GM12878 (cell line): Measurements from ENCODE around the gene C1QBP. TPM values are rescaled to one million over a fixed set of nuclear protein-coding genes. Genes with fewer than 3 reads are reported as not detected.
A peak's percentile ranks its signal among the peaks of the same experiment; 100 is the strongest.

ENCODE experiments used
- BHLHE40 ChIP-seq, 2 experiments: fragments of 450-650 bp in 1 of 2; IDR thresholded peaks; 2 replicates each; pipeline ENCODE4 v1.6.1; 2011 to 2017; ENCODE audit warnings: low read depth in 2 of 2, borderline replicate concordance in 1 of 2, improper control_type of control experiment in 1 of 2, low read length in 1 of 2, mild to moderate bottlenecking in 1 of 2
- CREM ChIP-seq: IDR thresholded peaks from 2 replicates; pipeline ENCODE4 v1.6.1; 2014; ENCODE audit warnings: antibody characterized with exemption, low read depth
- E2F8 ChIP-seq: fragments of 450-650 bp; IDR thresholded peaks from 2 replicates; pipeline ENCODE4 v1.6.1; 2018; ENCODE audit warnings: mild to moderate bottlenecking, low read depth, moderate library complexity; ENCODE audit not compliant: partially characterized antibody
- ESRRA ChIP-seq: IDR thresholded peaks from 2 replicates; pipeline ENCODE4 v1.6.1; 2012; ENCODE audit warnings: mild to moderate bottlenecking, low read length, improper control_type of control experiment
- HSF1 ChIP-seq: fragments of 150-350 bp; IDR thresholded peaks from 2 replicates; pipeline ENCODE4 v1.6.1; 2014; ENCODE audit warnings: mild to moderate bottlenecking, low read depth, low read length
- KAT2A ChIP-seq: conservative IDR thresholded peaks from 2 replicates; pipeline ENCODE4 v1.6.1; 2011; ENCODE audit warnings: low read depth, low read length; ENCODE audit not compliant: control insufficient read depth
- MAX ChIP-seq: IDR thresholded peaks from 2 replicates; pipeline ENCODE4 v1.6.1; 2012; ENCODE audit warnings: low read depth, low read length, improper control_type of control experiment
- MEF2B ChIP-seq: fragments of 450-650 bp; IDR thresholded peaks from 2 replicates; pipeline ENCODE4 v1.6.1; 2018; ENCODE audit warnings: mild to moderate bottlenecking, moderate library complexity; ENCODE audit not compliant: partially characterized antibody, poor library complexity, severe bottlenecking
- MLLT1 ChIP-seq: fragments of 450-650 bp; IDR thresholded peaks from 2 replicates; pipeline ENCODE4 v1.6.1; 2016; ENCODE audit warnings: mild to moderate bottlenecking
- NR2C2 ChIP-seq: IDR thresholded peaks from 2 replicates; pipeline ENCODE4 v1.6.1; 2011; ENCODE audit warnings: borderline replicate concordance, low read depth; ENCODE audit not compliant: control insufficient read depth, insufficient read length
- PML ChIP-seq: IDR thresholded peaks from 2 replicates; pipeline ENCODE4 v1.6.1; 2012; ENCODE audit warnings: low read length, inconsistent platforms
- POLR2A ChIP-seq: IDR thresholded peaks from 2 replicates; pipeline ENCODE4 v1.6.1; 2011; ENCODE audit warnings: low read depth, mild to moderate bottlenecking, low read length
- polyA plus RNA-seq, 11 experiments: library from polyadenylated mRNA; depleted of rRNA in 4 of 11; unstranded in 6 of 11; stranded (reverse) in 5 of 11; fragments of >200 nt; fragmentation: Nextera tagmentation in 4 of 11; fragmentation: Illumina TruSeq in 1 of 11; extraction: Ambion mirVana in 4 of 11; extraction: Trizol in 1 of 11; gene quantifications; 1 replicate in 1 of 11; 2 replicates in 10 of 11; pipeline versions ENCODE4 v1.2.1 to v1.2.3, GENCODE V29; 2011 to 2016; ENCODE audit warnings: inconsistent platforms in 2 of 11, missing spikeins in 2 of 11, low read depth in 1 of 11
- total RNA-seq, 4 experiments: library from RNA; depleted of rRNA in 3 of 4; stranded (reverse); fragments of >200 nt in 3 of 4; fragmentation: Illumina TruSeq in 1 of 4; extraction: Trizol in 1 of 4; gene quantifications; 2 replicates each; pipeline versions ENCODE4 v1.2.1 to v1.2.3, GENCODE V29; 2013 to 2021
- TF ChIP-seq, protein P1 (sequence below): IDR thresholded peaks from 2 replicates; pipeline ENCODE4 v1.6.1; 2012; ENCODE audit warnings: low read depth, low read length, improper control_type of control experiment
- TF ChIP-seq, protein P2 (sequence below): fragments of 450-650 bp; IDR thresholded peaks from 2 replicates; pipeline ENCODE4 v1.6.1; 2018; ENCODE audit warnings: borderline replicate concordance, mild to moderate bottlenecking; ENCODE audit not compliant: partially characterized antibody
- TF ChIP-seq, protein P3 (sequence below): fragments of 450-650 bp; conservative IDR thresholded peaks from 2 replicates; pipeline ENCODE4 v1.6.1; 2017; ENCODE audit warnings: mild to moderate bottlenecking, moderate library complexity

C1QBP gene
- total and polyA plus RNA-seq, 10 of the 15 experiments (the other 5 are each of a cell fraction or from before 2014, with no cell fraction given), result 124 to 989 (median 429) TPM

DNA sequence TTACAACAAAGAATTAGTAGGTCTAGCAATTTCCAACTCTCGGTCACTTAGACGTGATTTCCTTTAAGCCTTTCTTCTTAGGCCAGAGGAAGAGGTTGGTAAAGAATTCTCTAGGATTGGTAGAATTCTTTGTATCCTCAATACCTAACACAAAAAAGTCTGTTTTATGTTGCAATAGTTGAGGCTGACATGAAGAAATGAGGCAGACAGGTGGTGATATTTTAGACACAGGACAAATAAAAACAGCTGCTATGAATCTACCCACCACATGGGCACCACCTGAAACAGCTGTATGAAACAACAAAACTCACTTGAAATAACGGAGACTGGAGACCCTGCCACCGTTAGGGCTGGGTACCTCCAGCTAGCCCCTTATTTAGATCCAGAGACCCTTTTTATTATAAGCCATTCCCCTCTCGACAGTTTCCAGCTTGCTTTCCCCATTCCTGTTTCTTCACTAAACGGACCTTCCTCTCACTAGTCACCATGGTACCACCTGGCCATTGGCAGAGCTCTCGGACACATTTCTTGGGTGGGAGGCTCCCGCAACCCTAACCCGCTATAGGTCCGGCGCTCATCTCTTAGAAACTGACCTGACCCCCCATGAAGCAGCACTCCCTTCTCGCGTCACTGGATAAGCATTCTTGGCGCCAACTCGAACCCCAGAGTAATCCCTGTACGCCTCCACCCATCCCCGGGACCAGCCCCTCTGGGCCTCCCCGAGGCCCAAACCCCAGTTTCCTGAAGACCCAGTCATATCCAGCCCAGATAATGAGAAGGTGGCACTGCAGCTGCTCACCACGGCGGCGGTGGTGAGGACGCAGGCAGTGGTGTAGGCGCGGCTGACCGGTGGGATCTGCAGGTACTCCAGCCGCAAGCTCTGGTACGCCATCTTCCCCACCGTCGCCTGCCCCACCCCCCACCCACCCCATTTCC lies 46.6 kb upstream of the C1QBP start, which contains the start of gene DERL2 (continued):
- no peak for TF ChIP-seq CREM
- TF ChIP-seq, protein P1, sequence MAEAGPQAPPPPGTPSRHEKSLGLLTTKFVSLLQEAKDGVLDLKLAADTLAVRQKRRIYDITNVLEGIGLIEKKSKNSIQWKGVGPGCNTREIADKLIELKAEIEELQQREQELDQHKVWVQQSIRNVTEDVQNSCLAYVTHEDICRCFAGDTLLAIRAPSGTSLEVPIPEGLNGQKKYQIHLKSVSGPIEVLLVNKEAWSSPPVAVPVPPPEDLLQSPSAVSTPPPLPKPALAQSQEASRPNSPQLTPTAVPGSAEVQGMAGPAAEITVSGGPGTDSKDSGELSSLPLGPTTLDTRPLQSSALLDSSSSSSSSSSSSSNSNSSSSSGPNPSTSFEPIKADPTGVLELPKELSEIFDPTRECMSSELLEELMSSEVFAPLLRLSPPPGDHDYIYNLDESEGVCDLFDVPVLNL, result no peak
- TF ChIP-seq KAT2A, result no peak
- TF ChIP-seq, protein P2, sequence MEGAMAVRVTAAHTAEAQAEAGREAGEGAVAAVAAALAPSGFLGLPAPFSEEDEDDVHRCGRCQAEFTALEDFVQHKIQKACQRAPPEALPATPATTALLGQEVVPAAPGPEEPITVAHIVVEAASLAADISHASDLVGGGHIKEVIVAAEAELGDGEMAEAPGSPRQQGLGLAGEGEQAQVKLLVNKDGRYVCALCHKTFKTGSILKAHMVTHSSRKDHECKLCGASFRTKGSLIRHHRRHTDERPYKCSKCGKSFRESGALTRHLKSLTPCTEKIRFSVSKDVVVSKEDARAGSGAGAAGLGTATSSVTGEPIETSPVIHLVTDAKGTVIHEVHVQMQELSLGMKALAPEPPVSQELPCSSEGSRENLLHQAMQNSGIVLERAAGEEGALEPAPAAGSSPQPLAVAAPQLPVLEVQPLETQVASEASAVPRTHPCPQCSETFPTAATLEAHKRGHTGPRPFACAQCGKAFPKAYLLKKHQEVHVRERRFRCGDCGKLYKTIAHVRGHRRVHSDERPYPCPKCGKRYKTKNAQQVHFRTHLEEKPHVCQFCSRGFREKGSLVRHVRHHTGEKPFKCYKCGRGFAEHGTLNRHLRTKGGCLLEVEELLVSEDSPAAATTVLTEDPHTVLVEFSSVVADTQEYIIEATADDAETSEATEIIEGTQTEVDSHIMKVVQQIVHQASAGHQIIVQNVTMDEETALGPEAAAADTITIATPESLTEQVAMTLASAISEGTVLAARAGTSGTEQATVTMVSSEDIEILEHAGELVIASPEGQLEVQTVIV, result no peak
- TF ChIP-seq ESRRA, result no peak
- TF ChIP-seq MAX, result no peak
- TF ChIP-seq BHLHE40 (IDR thresholded peaks at IDR 0.05; ENCODE audit: borderline replicate concordance in 1 of 2, low read depth in 2 of 2, low read length in 1 of 2), result 0 out of 4 replicates have a peak, but pooled peaks of 1 of the 2 experiments have one; percentile 17
- no peak for TF ChIP-seq PML
- peak; percentile 72 for TF ChIP-seq POLR2A
- no peak for TF ChIP-seq MEF2B
- no peak for TF ChIP-seq HSF1
- TF ChIP-seq, protein P3, sequence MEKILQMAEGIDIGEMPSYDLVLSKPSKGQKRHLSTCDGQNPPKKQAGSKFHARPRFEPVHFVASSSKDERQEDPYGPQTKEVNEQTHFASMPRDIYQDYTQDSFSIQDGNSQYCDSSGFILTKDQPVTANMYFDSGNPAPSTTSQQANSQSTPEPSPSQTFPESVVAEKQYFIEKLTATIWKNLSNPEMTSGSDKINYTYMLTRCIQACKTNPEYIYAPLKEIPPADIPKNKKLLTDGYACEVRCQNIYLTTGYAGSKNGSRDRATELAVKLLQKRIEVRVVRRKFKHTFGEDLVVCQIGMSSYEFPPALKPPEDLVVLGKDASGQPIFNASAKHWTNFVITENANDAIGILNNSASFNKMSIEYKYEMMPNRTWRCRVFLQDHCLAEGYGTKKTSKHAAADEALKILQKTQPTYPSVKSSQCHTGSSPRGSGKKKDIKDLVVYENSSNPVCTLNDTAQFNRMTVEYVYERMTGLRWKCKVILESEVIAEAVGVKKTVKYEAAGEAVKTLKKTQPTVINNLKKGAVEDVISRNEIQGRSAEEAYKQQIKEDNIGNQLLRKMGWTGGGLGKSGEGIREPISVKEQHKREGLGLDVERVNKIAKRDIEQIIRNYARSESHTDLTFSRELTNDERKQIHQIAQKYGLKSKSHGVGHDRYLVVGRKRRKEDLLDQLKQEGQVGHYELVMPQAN, result peak; percentile 70; the same call in 1 of the 2 replicates
- no peak for TF ChIP-seq E2F8
- TF ChIP-seq MLLT1, result no peak; the same call in 1 of the 2 replicates
- TF ChIP-seq NR2C2, result no peak
